ENCODE measurements around the gene APBA1. TPM values are rescaled to one million over a fixed set of nuclear protein-coding genes. Genes with fewer than 3 reads are reported as not detected.

The APBA1 gene
- polyA plus RNA-seq, 1 donor (not counting 4 experiments of a cell fraction or from before 2014, with no cell fraction given): 0.66 TPM

GRCh38 chr9:69542942-69543704 lies 129.0 kb downstream of the APBA1 start:
- Histone ChIP-seq H2AFZ (ENCODE audit: control insufficient read depth, low read length) (no peak overlapping the region), H3K4me3 (ENCODE audit: control insufficient read depth in 2 of 3, extremely low read depth in 1 of 3, insufficient read depth in 2 of 3, low read depth in 1 of 3, low read length in 3 of 3) (no peak overlapping the region), H3K4me2 (ENCODE audit: control insufficient read depth, extremely low read depth, insufficient read depth, low read depth, low read length) (no peak overlapping the region), H3K27ac (ENCODE audit: control insufficient read depth, insufficient read depth, low read length) (no peak overlapping the region), H3K4me1 (ENCODE audit: control insufficient read depth, extremely low read depth, insufficient read depth, low read length) (no peaks in the 10 kb centered on the region), H3K79me2 (ENCODE audit: control insufficient read depth, insufficient read depth, low read length) (no peaks in the 10 kb centered on the region), H3K36me3 (ENCODE audit: control insufficient read depth in 2 of 2, extremely low read depth in 1 of 2, insufficient read depth in 2 of 2, low read length in 2 of 2) (no peaks in the 10 kb centered on the region), H3K9me3 (ENCODE audit: control insufficient read depth, low read depth, low read length) (no peaks in the 10 kb centered on the region), H3K9me1 (ENCODE audit: control insufficient read depth, extremely low read depth, insufficient read depth, low read length) (no peaks in the 10 kb centered on the region), H3K9ac (ENCODE audit: control insufficient read depth, extremely low read depth, insufficient read depth, low read length) (no peak overlapping the region), H3K27me3 (ENCODE audit: control insufficient read depth, extremely low read depth, insufficient read depth, low read length) (no peaks in the 10 kb centered on the region), H4K20me1 (ENCODE audit: control insufficient read depth, extremely low read depth, insufficient read depth, low read length) (no peaks in the 10 kb centered on the region)
- dilution Hi-C loops (cut with MboI; ENCODE audit: extremely low pct_ligation_motif_present, low sequenced_read_pairs): loop anchor here (25.0 kb wide), 1 partner anchor 106 kb away; no protein-coding TSS in a partner anchor
- DNase-seq (ENCODE audit: low read depth, low spot score): no peak
- FAIRE-seq: no peak
- TF ChIP-seq EZH2 (IDR thresholded peaks at IDR 0.05; ENCODE audit: low read length) (no peak), CTCF (optimal IDR thresholded peaks at IDR 0.05 in 1 of 3, IDR thresholded peaks at IDR 0.05 in 1 of 3, conservative IDR thresholded peaks at IDR 0.05 in 1 of 3; ENCODE audit: extremely low read depth in 1 of 3, insufficient read depth in 2 of 3, low read length in 3 of 3) (no peak)

GRCh38 chr9:69542058-69542457 lies 130.1 kb downstream of the APBA1 start:
- no peak for FAIRE-seq
- TF ChIP-seq EZH2 (IDR thresholded peaks at IDR 0.05; ENCODE audit: low read length): no peak
- TF ChIP-seq CTCF (optimal IDR thresholded peaks at IDR 0.05 in 1 of 3, IDR thresholded peaks at IDR 0.05 in 1 of 3, conservative IDR thresholded peaks at IDR 0.05 in 1 of 3; ENCODE audit: extremely low read depth in 1 of 3, insufficient read depth in 2 of 3, low read length in 3 of 3): no peak
- dilution Hi-C loops (cut with MboI; ENCODE audit: extremely low pct_ligation_motif_present, low sequenced_read_pairs): loop anchor here (25.0 kb wide), 1 partner anchor 105 kb away; no protein-coding TSS in a partner anchor
- H3K9me1 ChIP-seq (ENCODE audit: control insufficient read depth, extremely low read depth, insufficient read depth, low read length): no peaks in the 10 kb centered on the region
- no peaks in the 10 kb centered on the region for H3K9me3 ChIP-seq (ENCODE audit: control insufficient read depth, low read depth, low read length)
- no peaks in the 10 kb centered on the region for H4K20me1 ChIP-seq (ENCODE audit: control insufficient read depth, extremely low read depth, insufficient read depth, low read length)
- H3K79me2 ChIP-seq (ENCODE audit: control insufficient read depth, insufficient read depth, low read length): no peaks in the 10 kb centered on the region
- H3K27me3 ChIP-seq (ENCODE audit: control insufficient read depth, extremely low read depth, insufficient read depth, low read length): no peaks in the 10 kb centered on the region
- DNase-seq (ENCODE audit: low read depth, low spot score): no peak
- H3K9ac ChIP-seq (ENCODE audit: control insufficient read depth, extremely low read depth, insufficient read depth, low read length): no peak overlapping the region
- H2AFZ ChIP-seq (ENCODE audit: control insufficient read depth, low read length): no peak overlapping the region
- H3K4me3 ChIP-seq (ENCODE audit: control insufficient read depth in 2 of 3, extremely low read depth in 1 of 3, insufficient read depth in 2 of 3, low read depth in 1 of 3, low read length in 3 of 3): no peak overlapping the region
- H3K36me3 ChIP-seq (ENCODE audit: control insufficient read depth in 2 of 2, extremely low read depth in 1 of 2, insufficient read depth in 2 of 2, low read length in 2 of 2): no peaks in the 10 kb centered on the region
- H3K27ac ChIP-seq (ENCODE audit: control insufficient read depth, insufficient read depth, low read length): no peak overlapping the region
- H3K4me1 ChIP-seq (ENCODE audit: control insufficient read depth, extremely low read depth, insufficient read depth, low read length): no peaks in the 10 kb centered on the region
- no peak overlapping the region for H3K4me2 ChIP-seq (ENCODE audit: control insufficient read depth, extremely low read depth, insufficient read depth, low read depth, low read length)

All from keratinocyte (primary cell).